Ovary (tissue), 3 donors: ENCODE measurements around the gene MARK3.

Experiments used
- EP300 ChIP-seq: sonication (generic); formaldehyde crosslinking; IDR thresholded peaks from one replicate; pipeline ENCODE4 v1.6.1; 2017; ENCODE audit warnings: antibody characterized with exemption
- TF ChIP-seq, protein P1 (sequence below), 3 donors: fragments of 450-650 bp in 2 of 3; fragments of 200-600 bp in 1 of 3; IDR thresholded peaks; one replicate each; pipeline versions ENCODE4 v1.5.1 to v1.8.0; 2016 to 2022; ENCODE audit warnings: antibody characterized with exemption in 3 of 3, mild to moderate bottlenecking in 1 of 3
- donor health status: DM: no; HTN: no; CAD: no.

DNA sequence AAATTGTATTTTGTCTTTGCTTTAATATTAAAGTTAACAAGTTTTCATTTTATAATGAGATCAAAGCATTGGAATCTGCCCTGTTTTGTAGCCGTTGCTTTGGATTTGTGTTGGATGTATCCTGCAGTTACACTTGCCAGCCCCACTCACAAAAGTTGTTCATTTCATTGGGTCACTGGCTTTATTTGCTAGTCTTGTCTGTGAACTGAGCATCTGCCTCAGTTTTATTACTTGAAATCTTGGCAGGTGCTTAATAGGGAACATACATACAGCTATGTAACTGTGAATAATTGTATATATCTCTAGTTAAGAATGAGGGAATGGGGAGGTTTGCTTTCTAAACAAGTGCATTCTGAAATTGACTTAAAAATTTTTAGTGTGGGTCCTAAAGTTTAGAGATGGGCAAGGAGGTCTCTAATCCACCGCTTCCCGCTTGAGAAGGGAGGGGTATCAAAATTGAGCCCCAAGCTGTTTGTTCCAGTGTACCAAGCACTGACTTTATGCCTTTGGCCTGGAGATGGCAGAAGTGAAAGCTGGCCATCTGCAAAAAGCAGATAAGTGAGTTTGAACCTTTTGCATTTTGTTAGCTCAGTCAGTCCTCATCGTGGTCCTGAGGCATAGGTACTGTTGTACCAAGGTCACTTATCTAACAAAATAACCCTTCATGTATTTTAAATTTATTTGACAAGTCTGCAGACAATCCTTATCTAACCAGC is 41.9 kb upstream of the MARK3 start:
- TF ChIP-seq, protein P1, sequence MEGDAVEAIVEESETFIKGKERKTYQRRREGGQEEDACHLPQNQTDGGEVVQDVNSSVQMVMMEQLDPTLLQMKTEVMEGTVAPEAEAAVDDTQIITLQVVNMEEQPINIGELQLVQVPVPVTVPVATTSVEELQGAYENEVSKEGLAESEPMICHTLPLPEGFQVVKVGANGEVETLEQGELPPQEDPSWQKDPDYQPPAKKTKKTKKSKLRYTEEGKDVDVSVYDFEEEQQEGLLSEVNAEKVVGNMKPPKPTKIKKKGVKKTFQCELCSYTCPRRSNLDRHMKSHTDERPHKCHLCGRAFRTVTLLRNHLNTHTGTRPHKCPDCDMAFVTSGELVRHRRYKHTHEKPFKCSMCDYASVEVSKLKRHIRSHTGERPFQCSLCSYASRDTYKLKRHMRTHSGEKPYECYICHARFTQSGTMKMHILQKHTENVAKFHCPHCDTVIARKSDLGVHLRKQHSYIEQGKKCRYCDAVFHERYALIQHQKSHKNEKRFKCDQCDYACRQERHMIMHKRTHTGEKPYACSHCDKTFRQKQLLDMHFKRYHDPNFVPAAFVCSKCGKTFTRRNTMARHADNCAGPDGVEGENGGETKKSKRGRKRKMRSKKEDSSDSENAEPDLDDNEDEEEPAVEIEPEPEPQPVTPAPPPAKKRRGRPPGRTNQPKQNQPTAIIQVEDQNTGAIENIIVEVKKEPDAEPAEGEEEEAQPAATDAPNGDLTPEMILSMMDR (IDR thresholded peaks at IDR 0.05), result no peak
- TF ChIP-seq EP300, result no peak
